ENCODE measurements around the gene SOX10. TPM values are rescaled to one million over a fixed set of nuclear protein-coding genes. Genes with fewer than 3 reads are reported as not detected.

SOX10 gene
- total RNA-seq, 1 donor from 2014 or later: 1.9 TPM

GRCh38 chr22:37930270-37930951 is 53.9 kb downstream of the SOX10 start:
- DNase-seq: no peak

DNA sequence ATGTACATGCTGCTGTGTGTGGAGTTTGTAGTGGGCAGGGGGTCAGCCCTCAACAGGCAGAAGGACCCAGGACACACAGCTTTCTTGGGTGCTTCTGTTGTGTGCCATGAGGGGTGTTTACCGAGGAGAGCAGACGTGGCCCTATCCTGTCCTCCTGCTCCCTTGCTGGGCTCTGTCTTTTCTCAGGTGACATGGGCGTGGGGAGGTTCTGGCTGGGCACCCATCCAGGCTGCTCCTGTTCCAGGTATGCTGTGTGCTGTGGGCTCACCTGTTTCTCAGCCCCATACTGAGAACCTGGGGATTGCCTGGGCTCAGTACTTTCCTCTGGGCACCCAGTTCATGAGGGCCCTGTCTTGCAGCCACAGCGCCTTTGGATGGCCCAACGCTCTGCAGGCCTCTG is 55.0 kb downstream of the SOX10 start:
- no peak for DNase-seq

DNA sequence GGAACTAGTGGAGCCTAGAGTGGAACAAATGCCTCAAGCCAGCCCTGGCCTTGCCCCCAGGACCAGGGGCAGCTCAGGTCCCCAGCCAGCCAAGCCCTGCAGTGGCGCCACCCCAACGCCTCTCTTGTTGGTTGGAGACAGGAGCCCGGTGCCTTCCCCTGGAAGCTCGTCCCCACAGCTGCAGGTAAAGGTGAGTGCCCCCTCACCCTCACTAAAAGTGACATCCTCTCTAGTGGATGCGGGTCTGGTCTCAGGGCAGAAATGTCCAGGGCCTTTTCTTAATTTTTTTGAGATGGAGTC is 56.8 kb downstream of the SOX10 start:
- DNase-seq: no peak

- DNase-seq: no peak
Measured at GRCh38 chr22:37926771-37927636, 57.4 kb downstream of the SOX10 start.

- DNase-seq: no peak
Measured at GRCh38 chr22:37926358-37926757, 58.0 kb downstream of the SOX10 start.

GRCh38 chr22:37925767-37926166 is 58.6 kb downstream of the SOX10 start:
- no peak for DNase-seq

DNA sequence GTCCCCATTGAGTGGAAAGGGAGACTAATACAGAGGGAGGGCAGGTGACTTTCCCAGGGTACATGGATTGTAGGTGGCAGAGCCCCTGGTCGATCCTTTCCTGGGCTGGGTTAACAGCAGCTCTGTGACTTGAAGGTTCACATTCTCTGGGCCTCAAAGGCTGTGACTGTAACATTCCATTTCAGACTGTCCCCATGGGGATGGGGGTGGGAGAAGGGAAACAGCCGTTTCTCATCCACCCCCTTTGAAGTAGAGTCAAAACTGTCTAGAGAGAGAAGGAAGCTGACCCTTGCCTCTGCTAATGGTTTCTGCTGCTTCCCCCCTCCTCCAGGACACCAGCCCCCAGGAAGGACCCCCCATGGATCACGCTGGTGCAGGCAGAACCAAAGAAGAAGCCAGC is 59.0 kb downstream of the SOX10 start:
- no peak for DNase-seq

DNA sequence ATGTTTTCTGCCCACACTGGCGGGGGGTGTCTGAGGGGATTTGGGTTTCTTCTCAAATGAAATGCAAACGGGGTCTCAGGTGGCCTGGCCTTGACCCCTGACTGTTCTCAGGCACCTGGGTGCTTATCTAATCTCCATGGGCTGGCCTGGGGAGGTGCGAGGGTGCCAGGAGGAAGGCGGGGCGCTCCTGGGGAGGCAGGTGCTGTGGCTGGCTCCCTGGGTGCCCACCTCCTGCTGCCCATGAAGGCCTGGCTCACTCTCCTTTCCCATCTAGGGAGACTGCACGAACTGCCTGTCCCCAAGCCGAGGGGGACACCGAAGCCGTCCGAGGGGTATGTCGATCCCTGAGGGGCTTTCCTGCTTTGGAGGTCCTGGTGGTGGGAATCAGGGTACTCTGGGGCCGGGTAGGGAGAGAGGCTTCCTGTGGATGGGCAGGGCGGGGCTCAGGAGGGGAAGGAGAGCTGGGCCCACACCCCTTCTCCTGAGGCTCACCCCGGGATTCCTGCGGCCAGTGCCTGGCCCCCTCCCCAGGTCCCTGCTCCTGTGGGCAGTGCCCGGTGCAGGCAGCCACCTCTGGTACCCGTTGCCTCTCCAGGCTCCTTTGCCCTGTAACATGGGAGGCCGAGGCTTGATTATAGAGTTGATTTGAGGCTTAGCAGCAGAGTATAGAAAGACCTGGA is 59.8 kb downstream of the SOX10 start:
- DNase-seq: no peak

GRCh38 chr22:37923927-37924326 is 60.4 kb downstream of the SOX10 start:
- DNase-seq: no peak

Other genes with a start within 250 kb of the SOX10 start
- 8.3 TPM for gene GCAT, start 176.6 kb downstream of the SOX10 start, total RNA-seq
- gene GALR3, start 161.2 kb downstream of the SOX10 start, total RNA-seq: not detected
- gene ANKRD54, start 140.2 kb downstream of the SOX10 start, total RNA-seq: 13.7 TPM
- 702 TPM for gene EIF3L, start 135.1 kb downstream of the SOX10 start, total RNA-seq
- gene MICALL1, start 78.3 kb downstream of the SOX10 start, total RNA-seq: 22.9 TPM
- 0.31 TPM for gene C22orf23, start 31.0 kb downstream of the SOX10 start, total RNA-seq
- gene POLR2F, start 30.9 kb downstream of the SOX10 start, total RNA-seq: 17.8 TPM
- 22.0 TPM for gene PICK1, start 72.8 kb upstream of the SOX10 start, total RNA-seq
- gene SLC16A8, start 99.6 kb upstream of the SOX10 start, total RNA-seq: 0.16 TPM
- gene BAIAP2L2, start 126.1 kb upstream of the SOX10 start, total RNA-seq: not detected
- gene PLA2G6, start 197.3 kb upstream of the SOX10 start, total RNA-seq: 15.8 TPM
- gene MAFF, start 217.4 kb upstream of the SOX10 start, total RNA-seq: 3.1 TPM